Stomach (tissue), 4 donors: Measurements from ENCODE around the gene WDR27.

Source experiments
- EP300 ChIP-seq: sonication (generic); formaldehyde crosslinking; IDR thresholded peaks from one replicate; pipeline ENCODE4 v1.6.1; 2017; ENCODE audit warnings: antibody characterized with exemption
- POLR2A ChIP-seq, 4 donors: fragments of 450-650 bp; IDR thresholded peaks; one replicate each; pipeline ENCODE4 v1.6.1; 2016; ENCODE audit warnings: antibody characterized with exemption in 4 of 4, control low read depth in 2 of 4, mild to moderate bottlenecking in 1 of 4, moderate library complexity in 1 of 4
- POLR2AphosphoS5 ChIP-seq, 3 donors: sonication (generic); formaldehyde crosslinking; IDR thresholded peaks; one replicate each; pipeline ENCODE4 v1.6.1; 2016; ENCODE audit warnings: antibody characterized with exemption in 3 of 3
- TF ChIP-seq, protein P1 (sequence below), 7 experiments: fragments of 450-650 bp in 4 of 7; fragments of 200-600 bp in 3 of 7; sonication (generic) in 3 of 7; IDR thresholded peaks; one replicate each; pipeline ENCODE4 v1.5.1; 2016 to 2019; ENCODE audit warnings: antibody characterized with exemption in 7 of 7, control low read depth in 2 of 7, mild to moderate bottlenecking in 1 of 7

DNA sequence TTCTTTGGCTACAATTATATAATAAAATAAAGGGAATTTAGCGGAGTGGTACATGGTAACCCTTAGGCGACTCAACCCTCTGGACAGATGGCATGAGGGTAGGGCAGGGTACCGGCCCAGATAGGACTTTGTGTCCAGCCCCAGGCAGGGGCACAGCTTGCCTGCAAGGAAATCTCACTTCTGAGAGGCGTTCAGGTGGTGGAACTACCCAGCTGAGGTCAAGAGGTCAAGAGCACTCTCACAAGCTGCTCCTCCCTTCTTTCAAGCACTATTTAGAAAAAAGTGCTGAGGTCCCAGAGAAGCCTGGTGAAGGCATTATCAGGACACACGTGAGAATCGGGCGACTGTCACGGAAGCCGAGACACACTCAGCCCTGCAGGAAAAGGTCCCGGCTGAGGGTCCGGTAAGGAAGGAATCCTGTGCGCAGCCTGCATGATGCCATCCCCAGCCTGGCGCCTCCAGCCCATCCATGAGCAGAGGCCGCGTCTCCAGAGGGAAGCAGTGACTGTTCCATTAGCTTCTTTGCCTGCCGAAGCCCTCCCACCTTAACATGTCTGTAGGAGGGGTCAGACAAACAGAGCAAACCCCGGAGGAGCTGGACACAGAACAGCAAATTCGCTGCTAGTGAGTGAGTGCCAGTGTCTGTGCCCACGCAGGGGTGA is 54.8 kb downstream of the WDR27 start:
- TF ChIP-seq, protein P1, sequence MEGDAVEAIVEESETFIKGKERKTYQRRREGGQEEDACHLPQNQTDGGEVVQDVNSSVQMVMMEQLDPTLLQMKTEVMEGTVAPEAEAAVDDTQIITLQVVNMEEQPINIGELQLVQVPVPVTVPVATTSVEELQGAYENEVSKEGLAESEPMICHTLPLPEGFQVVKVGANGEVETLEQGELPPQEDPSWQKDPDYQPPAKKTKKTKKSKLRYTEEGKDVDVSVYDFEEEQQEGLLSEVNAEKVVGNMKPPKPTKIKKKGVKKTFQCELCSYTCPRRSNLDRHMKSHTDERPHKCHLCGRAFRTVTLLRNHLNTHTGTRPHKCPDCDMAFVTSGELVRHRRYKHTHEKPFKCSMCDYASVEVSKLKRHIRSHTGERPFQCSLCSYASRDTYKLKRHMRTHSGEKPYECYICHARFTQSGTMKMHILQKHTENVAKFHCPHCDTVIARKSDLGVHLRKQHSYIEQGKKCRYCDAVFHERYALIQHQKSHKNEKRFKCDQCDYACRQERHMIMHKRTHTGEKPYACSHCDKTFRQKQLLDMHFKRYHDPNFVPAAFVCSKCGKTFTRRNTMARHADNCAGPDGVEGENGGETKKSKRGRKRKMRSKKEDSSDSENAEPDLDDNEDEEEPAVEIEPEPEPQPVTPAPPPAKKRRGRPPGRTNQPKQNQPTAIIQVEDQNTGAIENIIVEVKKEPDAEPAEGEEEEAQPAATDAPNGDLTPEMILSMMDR (IDR thresholded peaks at IDR 0.05) = no peak
- TF ChIP-seq POLR2A (IDR thresholded peaks at IDR 0.05) = no peak
- no peak for TF ChIP-seq EP300
- no peak for TF ChIP-seq POLR2AphosphoS5 (IDR thresholded peaks at IDR 0.05)
